Erythroblast (primary cell): ENCODE results near the gene KIRREL1.

ENCODE experiments used
- GATA1 ChIP-seq: IDR thresholded peaks from 2 replicates; pipeline ENCODE4 v1.6.1; 2011; ENCODE audit warnings: low read depth, mild to moderate bottlenecking, control low read depth, low read length, moderate library complexity
- POLR2A ChIP-seq: IDR thresholded peaks from 2 replicates; pipeline ENCODE4 v1.6.1; 2011; ENCODE audit warnings: mild to moderate bottlenecking, low read length

DNA sequence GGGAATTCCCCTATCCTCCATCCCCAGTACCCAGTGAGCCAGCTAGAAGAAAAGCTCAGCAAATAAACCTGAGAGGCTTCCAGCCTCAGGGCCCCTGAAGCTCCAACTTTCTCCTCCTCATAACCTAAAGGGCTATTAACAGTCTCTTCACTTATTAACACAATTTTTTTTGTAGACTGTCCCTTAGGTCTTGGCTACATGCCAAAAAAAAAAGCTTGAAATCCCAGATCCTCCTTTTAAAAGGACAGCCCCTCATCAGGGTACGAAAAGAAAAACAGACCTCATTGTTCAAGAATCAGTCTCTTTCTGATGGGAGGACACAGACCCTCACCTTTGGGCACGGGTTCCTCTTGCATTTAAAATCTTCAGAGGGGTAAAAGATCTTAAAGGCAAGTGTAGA is 114.5 kb downstream of the KIRREL1 start:
- no peak for TF ChIP-seq POLR2A
- TF ChIP-seq GATA1: no peak
